ENCODE measurements around the gene SUGP2. TPM values are rescaled to one million over a fixed set of nuclear protein-coding genes. Genes with fewer than 3 reads are reported as not detected.

The SUGP2 gene
- total RNA-seq, 6 experiments from 2014 or later = 17.4 to 36.4 (median 30.0) TPM

- H3K36me3 ChIP-seq = peaks cover 0 to 15% (median 7%) of the 10 kb centered on the region in 4 donors
- DNase-seq (peak; percentile 83 to 86 (median 86)), ATAC-seq (peak; percentile 72 to 79 (median 76))
- no peaks in the 10 kb centered on the region for H3K9me3 ChIP-seq
- intact Hi-C loops (cut with DNase I) = loop anchor here (10.0 kb wide), 1 partner anchor 61 kb away; no protein-coding TSS in a partner anchor
- H3K4me3 ChIP-seq = peak overlapping the region in 2 of 3 donors; percentile 44 to 60
- peak overlapping the region in 2 of 3 donors; percentile 81 to 97 for H3K27ac ChIP-seq
- no peaks in the 10 kb centered on the region for H3K27me3 ChIP-seq
- TF ChIP-seq POLR2A (IDR thresholded peaks at IDR 0.05) = peak; percentile 47
- TF ChIP-seq CTCF (IDR thresholded peaks at IDR 0.05) = peak; percentile 75 to 86 (median 84)
- WGBS (ENCODE audit: insufficient coverage, low coverage, low lambda C conversion rate, missing lambda C conversion rate) = 60% methylated on average over 6 of the region's 25 CpGs
- H3K4me1 ChIP-seq = peaks cover 0 to 37% (median 7%) of the 10 kb centered on the region in 4 donors
Measured at GRCh38 chr19:19053508-19054314, 20.4 kb upstream of the SUGP2 start.

GRCh38 chr19:19052921-19053320 is 19.6 kb upstream of the SUGP2 start:
- WGBS (ENCODE audit: insufficient coverage, low coverage, low lambda C conversion rate, missing lambda C conversion rate) = 38% methylated on average over 1 of the region's 1 CpG
- Histone ChIP-seq H3K27ac (peak overlapping the region in 2 of 3 donors; percentile 81 to 97), H3K4me3 (peak overlapping the region; percentile 27 to 60 (median 44)), H3K27me3 (no peaks in the 10 kb centered on the region), H3K9me3 (no peaks in the 10 kb centered on the region), H3K36me3 (peaks cover 0 to 15% (median 7%) of the 10 kb centered on the region in 4 donors), H3K4me1 (peaks cover 0 to 32% (median 7%) of the 10 kb centered on the region in 4 donors)
- no peak for TF ChIP-seq POLR2A (IDR thresholded peaks at IDR 0.05)
- DNase-seq = no peak
- no peak for ATAC-seq
- intact Hi-C loops (cut with DNase I) = loop anchor here (10.0 kb wide), 1 partner anchor 62 kb away; no protein-coding TSS in a partner anchor

GRCh38 chr19:19051478-19052213 is 18.3 kb upstream of the SUGP2 start:
- H3K9me3 ChIP-seq = no peaks in the 10 kb centered on the region
- H3K27me3 ChIP-seq = no peaks in the 10 kb centered on the region
- ATAC-seq = peak; percentile 71 to 80 (median 75)
- intact Hi-C loops (cut with DNase I) = loop anchor here (10.0 kb wide), 1 partner anchor 63 kb away; no protein-coding TSS in a partner anchor
- peaks cover 0 to 15% (median 5%) of the 10 kb centered on the region in 4 donors for H3K36me3 ChIP-seq
- DNase-seq = peak; percentile 89 to 97 (median 95)
- WGBS (ENCODE audit: insufficient coverage, low coverage, low lambda C conversion rate, missing lambda C conversion rate) = 70% methylated on average over 6 of the region's 20 CpGs
- H3K4me1 ChIP-seq = peaks cover 0 to 19% (median 6%) of the 10 kb centered on the region in 4 donors
- H3K4me3 ChIP-seq = peak overlapping the region in 2 of 3 donors; percentile 44 to 60
- TF ChIP-seq CTCF (IDR thresholded peaks at IDR 0.05) = peak in 2 of 4 donors; percentile 6 to 9
- TF ChIP-seq POLR2A (IDR thresholded peaks at IDR 0.05) = peak; percentile 70
- peak overlapping the region; percentile 63 to 97 (median 81) for H3K27ac ChIP-seq

- peak overlapping the region in 2 of 3 donors; percentile 34 to 41 for H3K27ac ChIP-seq
- H3K4me1 ChIP-seq = peaks cover 0 to 15% (median 6%) of the 10 kb centered on the region in 4 donors
- H3K27me3 ChIP-seq = no peaks in the 10 kb centered on the region
- 83% methylated on average over 2 of the region's 2 CpGs for WGBS (ENCODE audit: insufficient coverage, low coverage, low lambda C conversion rate, missing lambda C conversion rate)
- TF ChIP-seq POLR2A (IDR thresholded peaks at IDR 0.05) = no peak
- no peak for TF ChIP-seq CTCF (IDR thresholded peaks at IDR 0.05)
- no peak overlapping the region for H3K4me3 ChIP-seq
- no peaks in the 10 kb centered on the region for H3K9me3 ChIP-seq
- no peak for ATAC-seq
- peaks cover 0 to 12% (median 5%) of the 10 kb centered on the region in 4 donors for H3K36me3 ChIP-seq
- intact Hi-C loops (cut with DNase I) = loop anchor here (10.0 kb wide), 1 partner anchor 64 kb away; no protein-coding TSS in a partner anchor
- DNase-seq = no peak
Measured at GRCh38 chr19:19050731-19051130, 17.4 kb upstream of the SUGP2 start.

All from right lobe of liver (tissue), 6 donors.